G401.6 (cell line): ENCODE data around the gene MICU2.

Source experiments
- FAIRE-seq: peaks from 2 replicates; lab custom pipeline; 2012; peaks lifted over from hg19 to GRCh38; lab: Jason Lieb, UNC

The MICU2 gene

GRCh38 chr13:21481359-21481758 is 122.6 kb downstream of the MICU2 start:
- FAIRE-seq, result no peak

GRCh38 chr13:21478881-21479808 is 124.8 kb downstream of the MICU2 start:
- peak; percentile 78 for FAIRE-seq

GRCh38 chr13:21476893-21477472 is 127.0 kb downstream of the MICU2 start:
- peak; percentile 58 for FAIRE-seq

GRCh38 chr13:21475115-21475514 is 128.9 kb downstream of the MICU2 start:
- FAIRE-seq, result no peak

GRCh38 chr13:21470785-21471184 is 133.2 kb downstream of the MICU2 start:
- FAIRE-seq, result no peak

- no peak for FAIRE-seq
Observed at GRCh38 chr13:21466527-21466926, 137.4 kb downstream of the MICU2 start.

- FAIRE-seq, result no peak
Observed at GRCh38 chr13:21465710-21466160, 138.2 kb downstream of the MICU2 start.

- no peak for FAIRE-seq
Observed at GRCh38 chr13:21463424-21463823, 140.5 kb downstream of the MICU2 start.

GRCh38 chr13:21461131-21461530 is 142.8 kb downstream of the MICU2 start:
- no peak for FAIRE-seq

- FAIRE-seq, result no peak
Observed at GRCh38 chr13:21458813-21459701, 144.9 kb downstream of the MICU2 start, which contains the start of gene ZDHHC20. Gene ZDHHC20 (minus strand): TSS chr13:21459303. CDS start chr13:21459171, 132 bp downstream.

- FAIRE-seq, result no peak
Observed at GRCh38 chr13:21458451-21458812, 145.5 kb downstream of the MICU2 start.

GRCh38 chr13:21453387-21454081 is 150.4 kb downstream of the MICU2 start:
- FAIRE-seq, result no peak

GRCh38 chr13:21450936-21451335 is 153.0 kb downstream of the MICU2 start:
- FAIRE-seq, result no peak

GRCh38 chr13:21446656-21447055 is 157.3 kb downstream of the MICU2 start:
- FAIRE-seq, result no peak

GRCh38 chr13:21445759-21446158 is 158.2 kb downstream of the MICU2 start:
- FAIRE-seq, result no peak

- FAIRE-seq, result no peak
Observed at GRCh38 chr13:21443171-21443570, 160.8 kb downstream of the MICU2 start.
